Testis (tissue), 2 donors: ENCODE data around the gene ENAH.

Experiments
- CTCF ChIP-seq, 3 experiments: fragments of 450-650 bp in 2 of 3; fragments of 200-600 bp in 1 of 3; sonication (generic) in 1 of 3; IDR thresholded peaks; one replicate each; pipeline ENCODE4 v1.5.1; 2016 to 2019; ENCODE audit warnings: antibody characterized with exemption in 3 of 3, mild to moderate bottlenecking in 2 of 3, moderate library complexity in 1 of 3
- POLR2A ChIP-seq: fragments of 450-650 bp; IDR thresholded peaks from one replicate; pipeline ENCODE4 v1.6.1; 2017; ENCODE audit warnings: antibody characterized with exemption, mild to moderate bottlenecking, moderate library complexity

- TF ChIP-seq CTCF (IDR thresholded peaks at IDR 0.05): no peak
- no peak for TF ChIP-seq POLR2A
These were observed 187.8 kb downstream of the ENAH start for GRCh38 chr1:225464851-225465792.
